ENCODE measurements around the gene FBXL17.
A peak's percentile ranks its signal among the peaks of the same experiment; 100 is the strongest.

FBXL17 gene

DNA sequence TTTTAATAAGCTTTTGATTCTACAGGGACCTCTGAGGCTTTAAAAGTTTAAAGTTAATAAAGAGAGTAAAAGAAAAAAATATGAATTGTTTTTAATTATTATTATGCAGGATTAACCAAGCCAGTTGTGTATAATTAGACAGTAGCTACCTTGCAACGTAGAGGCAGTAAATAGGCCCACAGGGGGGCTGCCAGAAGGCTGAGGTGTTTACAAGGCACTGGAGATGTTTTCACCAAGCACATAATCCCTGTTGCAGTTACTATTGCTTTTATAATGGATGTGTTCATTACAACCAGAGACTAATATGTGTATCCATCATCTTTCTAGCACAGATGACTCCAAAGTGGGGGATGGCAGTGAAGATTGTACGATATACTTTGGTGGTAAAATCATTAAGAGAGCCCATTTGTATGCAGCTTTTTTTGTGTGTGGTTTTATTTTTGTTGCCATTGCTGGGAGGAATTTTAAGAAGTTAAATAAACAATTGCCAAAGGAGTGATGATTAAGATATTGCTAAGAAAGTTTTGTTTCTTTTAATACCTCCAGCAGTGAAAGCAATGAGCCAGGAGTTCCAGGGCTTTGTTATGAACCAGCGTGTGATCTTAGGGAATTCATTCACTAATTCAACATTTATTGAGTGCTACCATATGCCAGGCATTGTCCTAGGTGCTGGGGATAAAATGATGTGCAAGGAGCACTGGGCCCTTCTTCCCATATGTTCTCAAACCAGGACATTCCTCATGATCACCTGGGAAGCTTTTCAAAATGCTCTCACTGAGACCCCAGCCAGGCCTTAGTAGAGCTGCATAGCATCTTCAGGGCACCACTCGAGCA, 572.5 kb downstream of the FBXL17 start:
- DNase-seq (ENCODE audit: low read depth) = peak; percentile 84

All from EH (cell line).